IPS-20b (cell line): ENCODE measurements around the gene PARD3B.

Experiments
- H3K27ac ChIP-seq: one replicate; pipeline ENCODE4 v1.5.1; 2013; ENCODE audit warnings: low read length
- H3K27me3 ChIP-seq: 2 replicates; pipeline ENCODE4 v1.6.1; 2013; ENCODE audit warnings: mild to moderate bottlenecking, low read length, inconsistent platforms; ENCODE audit not compliant: insufficient read depth
- H3K36me3 ChIP-seq: 2 replicates; pipeline ENCODE4 v1.6.1; 2013; ENCODE audit warnings: low read depth, mild to moderate bottlenecking, inconsistent platforms, low read length, moderate library complexity; ENCODE audit not compliant: insufficient read depth
- H3K4me1 ChIP-seq: 2 replicates; pipeline ENCODE4 v1.6.1; 2013; ENCODE audit warnings: mild to moderate bottlenecking, control low read depth, inconsistent platforms, low read length, moderate library complexity; ENCODE audit not compliant: insufficient read depth
- H3K4me3 ChIP-seq: 2 replicates; pipeline ENCODE4 v1.5.1; 2013; ENCODE audit warnings: mild to moderate bottlenecking, low read length, inconsistent platforms
- H3K9ac ChIP-seq: 2 replicates; pipeline ENCODE4 v1.6.1; 2013; ENCODE audit warnings: low read depth, mild to moderate bottlenecking, inconsistent platforms, low read length, moderate library complexity
- H3K9me3 ChIP-seq: 2 replicates; pipeline ENCODE4 v1.6.1; 2013; ENCODE audit warnings: mild to moderate bottlenecking, low read depth, low read length, inconsistent platforms; ENCODE audit not compliant: insufficient read depth

Gene PARD3B

GRCh38 chr2:205545971-205546816 is 1000.9 kb downstream of the PARD3B start:
- no peak overlapping the region; the same call in 1 of the 2 replicates for H3K9ac ChIP-seq
- no peak overlapping the region for H3K27ac ChIP-seq
- no peaks in the 10 kb centered on the region for H3K9me3 ChIP-seq
- no peak overlapping the region for H3K4me3 ChIP-seq
- peaks cover 11% of the 10 kb centered on the region; the same call in 1 of the 2 replicates for H3K4me1 ChIP-seq
- no peaks in the 10 kb centered on the region for H3K36me3 ChIP-seq
- no peaks in the 10 kb centered on the region for H3K27me3 ChIP-seq

DNA sequence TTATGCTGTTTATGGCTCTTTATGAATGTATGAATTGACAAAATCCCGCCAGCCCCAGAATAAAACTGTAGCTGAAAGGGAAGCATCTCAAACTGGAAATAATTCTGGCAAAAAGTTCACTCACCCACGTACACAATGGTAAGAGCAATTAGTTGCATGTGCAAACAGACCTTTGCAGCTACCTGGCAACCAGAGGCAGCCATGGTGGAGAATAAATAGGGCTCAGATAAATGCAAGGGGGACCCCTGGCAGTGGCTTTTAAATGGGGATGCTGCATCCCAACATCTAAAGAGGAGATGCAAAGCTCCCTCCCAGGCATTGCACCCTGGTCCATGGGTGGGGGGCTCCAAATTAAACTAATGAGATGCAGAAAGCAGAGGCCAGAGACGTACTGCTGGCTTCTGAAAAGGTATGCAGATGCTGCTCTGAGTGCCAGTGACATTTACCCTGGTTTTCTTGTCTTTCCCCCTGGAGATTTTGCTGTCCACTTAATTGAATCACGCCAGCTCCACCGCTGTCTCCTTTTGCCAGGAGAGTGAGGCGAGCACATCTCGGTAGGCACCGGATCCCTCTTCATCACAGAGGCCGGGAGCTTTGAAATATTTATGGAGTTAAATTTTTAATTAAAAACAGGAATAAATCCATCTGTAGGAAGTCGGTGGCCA is 1010.4 kb downstream of the PARD3B start:
- Histone ChIP-seq H3K9ac (no peak overlapping the region), H3K4me1 (peaks cover 15% of the 10 kb centered on the region; the same call in 1 of the 2 replicates), H3K27me3 (no peaks in the 10 kb centered on the region), H3K4me3 (no peak overlapping the region), H3K36me3 (no peaks in the 10 kb centered on the region), H3K9me3 (no peaks in the 10 kb centered on the region), H3K27ac (no peak overlapping the region)

GRCh38 chr2:205556357-205556756 is 1011.1 kb downstream of the PARD3B start:
- no peaks in the 10 kb centered on the region for H3K9me3 ChIP-seq
- H3K4me1 ChIP-seq, result peaks cover 15% of the 10 kb centered on the region; the same call in 1 of the 2 replicates
- no peaks in the 10 kb centered on the region for H3K36me3 ChIP-seq
- no peak overlapping the region for H3K9ac ChIP-seq
- H3K4me3 ChIP-seq, result no peak overlapping the region
- H3K27ac ChIP-seq, result no peak overlapping the region
- no peaks in the 10 kb centered on the region for H3K27me3 ChIP-seq

DNA sequence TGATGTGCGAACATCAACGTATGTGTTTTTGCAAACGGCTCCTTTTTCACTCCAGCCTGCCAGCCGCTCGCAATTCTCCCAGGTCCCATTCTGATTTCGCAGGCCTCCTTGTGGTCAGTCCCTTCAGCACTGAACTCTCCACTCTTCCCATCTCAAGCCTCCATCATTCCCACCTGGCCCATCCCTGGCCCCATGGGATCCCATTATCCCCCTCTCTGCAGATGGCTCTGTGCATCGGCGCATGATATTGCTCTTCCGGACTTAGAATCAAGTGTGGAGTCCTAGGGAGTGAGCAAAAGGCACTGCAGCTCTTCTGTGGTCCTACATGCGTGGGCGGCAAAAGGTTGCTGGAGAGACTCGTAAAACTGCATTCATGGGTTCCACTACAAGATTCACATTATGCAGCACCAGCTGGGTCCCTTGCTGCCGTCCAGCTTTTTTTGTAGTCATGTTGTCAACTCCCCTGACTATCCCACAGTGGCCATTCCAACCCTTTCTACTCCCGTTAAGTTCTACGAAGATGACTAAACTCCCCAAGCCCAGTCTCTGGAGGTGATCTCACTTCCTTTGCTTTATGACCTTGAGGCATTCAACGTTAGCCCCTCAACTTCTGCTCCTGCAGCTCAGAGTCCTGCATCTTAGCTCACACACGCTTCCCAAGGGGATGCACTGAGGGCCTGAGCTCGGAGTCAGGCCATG is 1011.7 kb downstream of the PARD3B start:
- peaks cover 15% of the 10 kb centered on the region; the same call in 1 of the 2 replicates for H3K4me1 ChIP-seq
- H3K9me3 ChIP-seq, result no peaks in the 10 kb centered on the region
- no peaks in the 10 kb centered on the region for H3K36me3 ChIP-seq
- H3K9ac ChIP-seq, result no peak overlapping the region
- no peak overlapping the region for H3K4me3 ChIP-seq
- H3K27ac ChIP-seq, result no peak overlapping the region
- no peaks in the 10 kb centered on the region for H3K27me3 ChIP-seq

DNA sequence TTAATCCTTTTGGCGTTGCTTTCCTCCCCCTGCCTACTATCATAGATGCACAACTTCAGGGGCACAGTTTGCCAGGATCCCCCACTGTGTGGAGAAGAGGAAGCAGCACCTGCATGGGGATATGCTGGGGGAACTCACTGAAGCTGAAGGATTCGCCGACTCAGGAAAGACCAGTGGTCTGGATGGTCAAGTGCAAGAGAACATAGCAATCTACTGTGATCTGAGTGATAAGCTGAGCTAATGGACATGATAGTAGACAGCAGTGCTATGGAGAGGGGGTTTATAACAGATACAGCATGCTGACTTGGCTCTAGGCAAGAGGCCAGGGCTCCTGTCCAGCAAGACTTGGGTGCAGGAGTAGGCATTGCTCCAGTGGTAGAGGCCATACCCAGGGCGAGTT is 1012.6 kb downstream of the PARD3B start:
- H3K27ac ChIP-seq, result no peak overlapping the region
- H3K4me1 ChIP-seq, result peaks cover 15% of the 10 kb centered on the region; the same call in 1 of the 2 replicates

DNA sequence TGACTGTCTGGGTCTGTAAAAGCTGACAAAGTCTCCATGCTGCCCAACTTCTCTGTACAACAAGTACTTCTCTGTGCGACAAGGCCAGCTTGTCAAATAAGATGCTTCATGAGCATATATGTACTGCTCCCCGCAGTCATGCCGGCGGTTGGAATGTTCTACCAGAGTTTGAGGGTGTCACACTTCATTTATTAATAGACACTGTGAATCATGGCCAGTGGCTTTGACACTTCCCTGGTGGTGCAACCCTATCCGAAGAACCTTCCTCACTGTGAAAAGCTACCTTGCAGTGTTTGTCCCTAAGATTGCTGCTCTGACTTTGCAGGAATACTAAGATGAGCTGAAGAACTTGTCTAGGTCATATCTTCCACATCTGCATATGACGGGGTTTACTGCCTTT is 1016.2 kb downstream of the PARD3B start:
- no peak overlapping the region for H3K27ac ChIP-seq
- H3K4me3 ChIP-seq, result no peak overlapping the region
- H3K27me3 ChIP-seq, result no peaks in the 10 kb centered on the region
- H3K9me3 ChIP-seq, result no peaks in the 10 kb centered on the region
- H3K9ac ChIP-seq, result no peak overlapping the region
- no peaks in the 10 kb centered on the region for H3K36me3 ChIP-seq
- peaks cover 2% of the 10 kb centered on the region; the same call in 1 of the 2 replicates for H3K4me1 ChIP-seq

More for the DNA sequence above, 1012.6 kb downstream of the PARD3B start:
- Histone ChIP-seq H3K9me3 (no peaks in the 10 kb centered on the region), H3K4me3 (no peak overlapping the region), H3K36me3 (no peaks in the 10 kb centered on the region), H3K27me3 (no peaks in the 10 kb centered on the region), H3K9ac (no peak overlapping the region)

GRCh38 chr2:205563646-205564045 is 1018.4 kb downstream of the PARD3B start:
- H3K27ac ChIP-seq, result no peak overlapping the region
- no peaks in the 10 kb centered on the region for H3K36me3 ChIP-seq
- no peaks in the 10 kb centered on the region for H3K9me3 ChIP-seq
- H3K9ac ChIP-seq, result no peak overlapping the region
- H3K4me3 ChIP-seq, result no peak overlapping the region
- H3K4me1 ChIP-seq, result no peaks in the 10 kb centered on the region
- H3K27me3 ChIP-seq, result no peaks in the 10 kb centered on the region

DNA sequence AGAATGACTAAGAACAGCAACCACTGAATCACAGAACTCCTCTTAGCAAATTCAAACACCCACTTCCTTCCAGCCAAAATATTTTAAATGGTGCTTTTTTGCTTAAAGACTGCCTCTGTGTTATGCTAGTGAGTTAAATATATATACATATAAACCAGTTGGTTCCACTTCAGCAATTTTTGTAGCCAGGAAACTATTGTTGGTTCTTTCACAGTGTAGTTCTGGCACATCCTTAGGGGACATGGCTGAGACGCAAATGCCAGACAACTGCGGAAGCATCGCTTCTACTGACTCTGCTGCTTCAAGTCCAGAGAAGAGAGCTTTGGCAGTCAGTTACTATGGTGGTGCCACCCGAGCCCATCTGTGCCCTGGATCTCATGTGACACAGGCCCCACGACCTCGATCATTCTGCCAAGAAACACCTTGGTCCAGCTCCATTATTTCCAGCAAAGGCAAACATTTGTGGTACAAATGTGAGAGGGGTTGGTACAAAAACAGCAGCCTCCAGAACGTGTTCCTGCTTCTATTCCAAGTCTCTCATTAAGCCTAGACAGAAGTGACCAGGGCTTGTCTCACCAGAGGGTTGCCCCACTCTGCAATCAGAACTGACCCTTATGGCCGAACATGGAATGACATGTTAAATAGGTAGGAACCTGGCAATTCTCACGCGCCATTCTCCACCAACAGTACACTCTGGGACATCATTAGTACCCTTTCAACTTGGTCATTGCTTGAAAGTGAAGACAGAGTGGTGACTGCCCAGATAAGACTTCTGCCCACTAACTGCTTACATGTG is 1019.3 kb downstream of the PARD3B start:
- H3K4me3 ChIP-seq, result no peak overlapping the region
- no peaks in the 10 kb centered on the region for H3K4me1 ChIP-seq
- no peak overlapping the region for H3K27ac ChIP-seq
- H3K9ac ChIP-seq, result no peak overlapping the region
- no peaks in the 10 kb centered on the region for H3K9me3 ChIP-seq
- no peaks in the 10 kb centered on the region for H3K27me3 ChIP-seq
- H3K36me3 ChIP-seq, result no peaks in the 10 kb centered on the region

DNA sequence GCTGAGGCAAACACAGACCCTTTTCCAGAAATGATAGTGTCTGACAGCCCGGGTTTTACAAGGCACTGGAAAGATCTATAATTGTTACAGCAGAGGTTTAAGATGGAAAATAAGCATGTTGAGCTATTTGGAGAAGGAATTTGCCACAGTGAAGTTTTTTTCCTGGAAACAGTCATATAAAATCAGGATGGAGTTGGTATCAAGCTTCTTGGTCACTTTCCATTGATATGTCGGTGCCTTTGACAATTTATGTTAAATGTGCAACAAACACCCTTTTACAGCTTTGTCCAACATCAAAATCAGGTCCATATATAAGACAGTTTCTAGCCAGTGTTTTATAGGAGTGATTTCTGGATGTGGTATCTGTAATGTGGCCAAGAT is 1019.9 kb downstream of the PARD3B start:
- H3K36me3 ChIP-seq, result no peaks in the 10 kb centered on the region
- H3K27ac ChIP-seq, result no peak overlapping the region
- H3K4me3 ChIP-seq, result no peak overlapping the region
- H3K9ac ChIP-seq, result no peak overlapping the region
- H3K4me1 ChIP-seq, result no peaks in the 10 kb centered on the region
- no peaks in the 10 kb centered on the region for H3K27me3 ChIP-seq
- no peaks in the 10 kb centered on the region for H3K9me3 ChIP-seq

DNA sequence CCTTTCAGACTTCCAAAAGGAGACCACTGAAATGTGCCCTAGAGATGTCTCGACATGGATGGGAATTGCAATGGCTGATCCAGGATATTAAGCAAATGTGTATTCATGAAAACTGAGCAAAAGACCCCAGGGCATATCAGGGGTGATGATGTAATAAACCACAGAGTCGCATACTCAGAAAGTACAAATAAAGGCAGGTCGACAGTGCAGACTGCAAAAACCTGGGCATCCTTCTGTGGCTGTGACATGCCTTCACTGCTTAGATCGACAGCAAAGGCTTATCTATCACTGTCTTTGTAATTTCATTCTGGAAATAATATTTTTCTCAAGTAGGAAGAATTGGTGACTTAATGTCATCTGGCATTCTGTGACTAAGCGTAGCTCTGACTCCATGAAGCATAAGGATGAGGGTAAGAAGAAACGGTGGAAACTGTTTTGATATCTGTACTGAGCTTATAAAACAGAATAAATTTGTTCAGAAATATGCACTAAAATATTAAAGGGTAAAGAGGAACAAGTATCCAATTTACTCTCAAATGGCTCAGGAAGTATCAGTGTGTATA is 1021.4 kb downstream of the PARD3B start:
- no peaks in the 10 kb centered on the region for H3K9me3 ChIP-seq
- no peak overlapping the region for H3K4me3 ChIP-seq
- no peak overlapping the region for H3K27ac ChIP-seq
- H3K9ac ChIP-seq, result no peak overlapping the region
- H3K36me3 ChIP-seq, result no peaks in the 10 kb centered on the region
- no peaks in the 10 kb centered on the region for H3K4me1 ChIP-seq
- no peaks in the 10 kb centered on the region for H3K27me3 ChIP-seq

GRCh38 chr2:205568620-205569019 is 1023.3 kb downstream of the PARD3B start:
- Histone ChIP-seq H3K9ac (no peak overlapping the region), H3K27ac (no peak overlapping the region), H3K9me3 (no peaks in the 10 kb centered on the region), H3K36me3 (no peaks in the 10 kb centered on the region), H3K4me1 (no peaks in the 10 kb centered on the region), H3K27me3 (no peaks in the 10 kb centered on the region), H3K4me3 (no peak overlapping the region)
